SH-SY5Y (cell line): Measurements from ENCODE around the gene PPARD.

Source experiments
- GATA2 ChIP-seq: IDR thresholded peaks from 2 replicates; pipeline ENCODE4 v1.6.1; 2011; ENCODE audit warnings: mild to moderate bottlenecking, low read depth, low read length
- GATA3 ChIP-seq: IDR thresholded peaks from 2 replicates; pipeline ENCODE4 v1.6.1; 2011; ENCODE audit warnings: low read depth, mild to moderate bottlenecking, low read length, moderate library complexity

GRCh38 chr6:35295036-35295435, 47.3 kb upstream of the PPARD start:
- TF ChIP-seq GATA3 (no peak), GATA2 (no peak)
